Activated CD4-positive, alpha-beta T cell treated with anti-CD3 and anti-CD28 coated beads for 4 hours (primary cell): ENCODE data around the gene CDON.
"Not testable (repeated sequence)": the region's sequence is repeated elsewhere in the genome, so short reads cannot be mapped to it uniquely, and the experiment has no call there.

Experiments
- DNase-seq, 2 donors: peaks; one replicate each; pipeline ENCODE4 v3.0.0-alpha.2; 2020

The CDON gene

GRCh38 chr11:125992893-125993292 is 69.8 kb downstream of the CDON start:
- no peak for DNase-seq

DNA sequence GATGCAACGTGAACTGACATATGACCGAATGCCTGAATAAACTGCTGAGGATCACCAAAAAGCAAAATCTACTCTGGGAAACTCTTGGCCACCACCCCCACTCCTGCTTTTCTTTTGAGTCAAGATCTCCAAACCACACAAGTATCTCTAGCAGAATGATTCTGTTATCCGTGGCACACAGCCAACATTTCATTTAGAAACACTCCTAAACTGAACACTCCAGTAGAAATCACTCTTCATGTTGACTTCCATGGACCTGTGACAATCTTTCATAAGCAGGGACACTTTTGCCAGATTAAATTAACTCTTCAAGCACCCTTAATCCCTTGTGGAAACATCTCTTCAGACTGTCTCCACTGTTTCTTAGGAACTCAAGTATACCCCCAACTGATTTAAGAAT is 72.4 kb downstream of the CDON start:
- DNase-seq, result no peak

- DNase-seq, result no peak
These were observed 75.5 kb downstream of the CDON start for GRCh38 chr11:125987066-125987641.

DNA sequence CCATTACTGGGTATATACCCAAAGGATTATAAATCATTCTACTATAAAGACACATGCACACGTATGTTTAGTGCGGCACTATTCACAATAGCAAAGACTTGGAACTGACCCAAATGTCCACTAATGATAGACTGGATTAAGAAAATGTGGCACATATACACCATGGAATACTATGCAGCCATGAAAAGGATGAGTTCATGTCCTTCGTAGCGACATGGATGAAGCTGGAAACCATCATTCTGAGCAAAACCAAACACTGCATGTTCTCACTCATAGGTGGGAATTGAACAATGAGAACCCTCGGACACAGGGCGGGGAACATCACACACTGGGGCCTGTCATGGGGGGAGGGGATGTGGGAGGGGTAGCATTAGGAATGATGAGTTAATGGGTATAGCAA is 76.7 kb downstream of the CDON start:
- DNase-seq, result not testable (repeated sequence)

GRCh38 chr11:125982348-125982730 is 80.3 kb downstream of the CDON start:
- no peak for DNase-seq

DNA sequence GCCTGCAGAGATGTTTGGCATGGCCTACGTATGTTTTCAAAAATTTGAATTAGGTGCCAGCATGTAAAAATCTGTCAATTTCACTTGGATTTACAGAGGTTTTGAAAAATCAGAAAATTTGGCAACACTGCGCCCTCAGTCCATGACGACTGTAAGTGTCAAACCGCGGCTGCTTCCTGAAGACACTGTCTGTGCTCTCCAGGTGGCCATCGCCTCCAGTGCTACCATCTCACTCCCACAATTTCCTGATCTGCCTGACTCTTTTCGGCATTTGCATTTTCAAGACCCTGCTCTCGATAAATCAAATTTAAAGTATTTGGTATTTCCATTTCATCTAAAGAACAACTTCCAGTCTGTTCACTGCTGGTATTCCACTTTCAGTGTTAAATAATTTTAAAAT is 82.2 kb downstream of the CDON start:
- DNase-seq, result no peak

DNA sequence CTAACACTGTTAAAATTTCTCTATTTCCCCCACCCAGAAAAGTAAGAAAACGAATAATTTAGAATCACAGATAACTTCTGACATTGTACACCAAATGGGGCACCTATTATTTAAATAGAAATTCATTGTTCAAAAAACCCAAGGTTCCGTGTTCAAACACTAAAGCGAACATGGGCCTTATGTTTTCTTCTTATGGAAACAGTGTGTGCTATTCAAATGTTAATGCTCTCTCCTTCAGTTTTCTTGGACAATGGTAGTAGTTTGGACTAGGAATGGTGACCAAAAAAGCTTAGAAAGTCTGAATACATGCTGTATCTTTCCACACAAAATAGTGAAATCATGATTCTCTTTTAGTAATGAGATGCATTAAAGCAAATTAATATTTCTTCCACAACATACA is 83.2 kb downstream of the CDON start:
- DNase-seq, result no peak

- DNase-seq, result no peak
These were observed 83.8 kb downstream of the CDON start for GRCh38 chr11:125978778-125979407.

- no peak for DNase-seq
These were observed 84.4 kb downstream of the CDON start for GRCh38 chr11:125978181-125978716.

GRCh38 chr11:125977333-125977732 is 85.3 kb downstream of the CDON start:
- DNase-seq, result no peak

- no peak for DNase-seq
These were observed 86.5 kb downstream of the CDON start for GRCh38 chr11:125976156-125976555.

- no peak for DNase-seq
These were observed 87.0 kb downstream of the CDON start for GRCh38 chr11:125975634-125976033.

DNA sequence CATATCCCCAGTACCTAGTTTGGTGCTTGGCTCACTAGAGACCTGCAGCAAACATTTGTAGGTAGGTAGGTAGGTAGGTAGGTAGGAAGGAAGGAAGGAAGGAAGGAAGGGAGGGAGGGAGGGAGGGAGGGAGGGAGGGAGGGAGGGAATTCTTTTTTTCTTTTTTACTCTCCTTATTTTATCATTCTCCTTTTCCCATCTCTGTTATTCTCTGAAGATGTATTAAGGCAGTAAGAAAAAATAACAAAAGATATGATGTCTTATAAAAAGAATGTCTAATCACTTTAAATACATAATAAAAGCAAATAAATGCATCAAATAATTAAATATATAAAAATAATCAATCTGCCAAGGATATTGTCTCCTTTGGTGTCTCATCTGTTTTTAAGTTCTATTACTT is 88.4 kb downstream of the CDON start:
- no peak for DNase-seq

- no peak for DNase-seq
These were observed 91.0 kb downstream of the CDON start for GRCh38 chr11:125971618-125972017.

- DNase-seq, result no peak
These were observed 94.3 kb downstream of the CDON start for GRCh38 chr11:125968354-125968753.

DNA sequence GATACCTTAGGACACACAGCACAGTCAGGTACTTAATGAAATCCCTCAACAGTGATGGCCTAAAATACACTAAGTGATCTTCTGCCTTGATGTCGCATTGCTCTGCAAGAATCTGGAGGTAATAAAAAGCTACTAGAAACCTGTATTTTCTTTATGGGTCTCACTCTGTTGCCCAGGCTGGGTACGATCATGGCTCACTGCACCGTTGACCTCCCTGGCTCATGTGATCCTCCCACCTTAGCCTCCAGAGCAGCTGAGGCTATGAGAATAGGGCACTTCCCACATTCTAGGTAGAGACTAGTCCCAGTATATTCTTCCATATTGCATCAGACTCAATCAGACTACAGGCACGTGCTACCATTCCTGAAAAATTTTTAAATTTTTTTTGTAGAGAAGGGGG is 95.2 kb downstream of the CDON start:
- no peak for DNase-seq

DNA sequence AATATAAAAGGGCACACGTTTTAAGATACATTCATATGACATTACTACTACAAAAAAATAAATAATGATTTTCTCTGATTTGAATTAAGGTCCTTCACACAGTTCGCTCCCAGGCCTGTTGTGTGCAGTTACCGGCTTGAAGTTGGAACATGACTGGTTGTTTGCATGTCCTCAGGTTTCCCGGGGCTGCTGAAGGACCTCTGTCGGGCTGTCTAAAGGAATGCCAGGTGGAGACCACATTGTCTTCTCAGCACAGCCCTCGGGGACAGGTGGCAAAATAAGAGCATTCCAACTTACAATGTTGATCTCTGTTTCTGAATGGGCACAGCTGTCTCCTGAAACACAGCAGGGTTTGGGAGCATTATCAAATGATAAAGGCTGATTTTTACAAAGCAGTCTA is 101.9 kb downstream of the CDON start:
- no peak for DNase-seq

DNA sequence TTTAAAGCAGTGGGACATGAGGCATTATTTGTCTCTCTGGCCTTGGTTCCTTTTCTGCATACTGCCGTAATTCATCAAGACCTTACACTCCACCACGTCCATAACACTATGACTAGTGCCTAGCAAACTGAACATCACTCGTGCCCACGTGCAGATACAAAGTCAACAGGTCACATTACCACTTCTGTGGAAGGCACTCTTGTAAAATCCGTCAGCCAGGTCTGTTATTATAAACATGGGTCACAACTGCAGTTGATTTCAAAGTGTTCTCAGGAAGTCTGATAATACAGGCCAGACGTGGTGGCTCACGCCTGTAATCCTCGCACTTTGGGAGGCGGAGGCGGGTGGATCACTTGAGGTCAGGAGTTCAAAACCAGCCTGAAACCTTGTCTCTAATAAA is 102.7 kb downstream of the CDON start:
- no peak for DNase-seq

- no peak for DNase-seq
These were observed 103.2 kb downstream of the CDON start for GRCh38 chr11:125959511-125959910.

- no peak for DNase-seq
These were observed 103.7 kb downstream of the CDON start for GRCh38 chr11:125958872-125959400.

- DNase-seq, result no peak
These were observed 104.9 kb downstream of the CDON start for GRCh38 chr11:125957618-125958332.

DNA sequence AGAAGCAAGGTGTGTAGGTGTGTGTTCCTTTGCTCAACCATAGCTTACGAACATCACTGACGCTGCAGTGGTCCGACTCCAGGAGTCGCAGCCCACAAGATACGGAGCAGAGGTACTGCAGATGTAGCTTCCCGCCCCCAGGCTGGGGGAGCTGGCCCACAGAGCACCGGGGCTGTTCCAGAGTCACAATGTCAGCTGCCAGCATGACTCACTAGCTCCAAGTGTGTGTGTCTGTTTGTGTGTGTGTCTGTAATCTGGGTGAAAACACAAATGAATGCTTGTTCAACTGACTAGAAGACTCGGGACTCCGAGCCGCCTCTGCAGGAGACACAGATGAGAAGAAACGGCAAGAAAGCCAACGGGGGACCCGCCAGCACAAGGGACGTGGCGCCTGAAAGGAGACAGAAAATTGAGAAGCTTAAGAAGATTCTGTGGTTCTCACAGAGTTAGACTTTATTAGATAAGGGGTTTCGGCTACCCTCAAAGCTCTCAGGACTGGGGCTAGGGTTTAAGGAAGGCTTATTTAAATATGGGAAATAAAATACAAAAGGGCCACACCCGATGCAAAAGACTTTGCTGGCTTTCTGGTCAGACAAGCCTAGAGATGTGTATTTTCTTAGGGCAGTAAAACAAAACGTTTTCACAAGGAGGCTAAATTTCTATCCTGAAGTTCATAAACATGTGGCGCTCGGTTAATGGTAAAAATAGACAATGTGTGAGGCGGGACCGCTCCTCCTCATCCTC is 106.1 kb downstream of the CDON start:
- no peak for DNase-seq

DNA sequence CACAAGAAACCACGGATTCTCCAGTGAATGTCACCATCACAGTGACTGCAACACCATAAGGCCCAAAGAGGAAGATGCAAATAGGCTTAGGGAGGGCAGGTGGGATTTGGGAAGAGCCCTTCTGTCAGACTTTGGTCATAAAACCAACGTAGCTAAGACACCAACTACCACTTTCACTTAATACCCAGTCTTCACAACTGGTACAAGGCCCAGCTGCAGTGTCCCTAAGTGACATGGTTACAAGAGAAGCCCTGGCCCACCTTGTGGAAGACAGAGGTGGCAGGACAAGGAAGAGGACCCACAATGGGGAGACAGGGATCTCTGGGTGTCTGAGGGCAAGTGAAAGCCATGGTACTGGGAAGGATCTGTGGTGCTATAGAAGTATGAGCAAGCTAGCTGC is 106.8 kb downstream of the CDON start:
- DNase-seq, result no peak
